ENCODE results near the gene CA10. TPM values are rescaled to one million over a fixed set of nuclear protein-coding genes. Genes with fewer than 3 reads are reported as not detected.

CA10 gene
- total and polyA plus RNA-seq, 4 experiments from 2014 or later, result 0.57 TPM; not detected in 3

- POLR2A ChIA-PET (ENCODE audit: partially characterized antibody), result no interaction called here
- Histone ChIP-seq H3K4me3 (ENCODE audit: low read length in 2 of 2) (no peak overlapping the region), H3K9me3 (ENCODE audit: control insufficient read depth in 1 of 2, low read length in 2 of 2) (no peaks in the 10 kb centered on the region), H3K4me1 (ENCODE audit: insufficient read depth, low read length) (no peaks in the 10 kb centered on the region), H3K27ac (ENCODE audit: low read depth, low read length) (no peak overlapping the region), H3K36me3 (ENCODE audit: insufficient read depth, low read length) (no peaks in the 10 kb centered on the region), H3K27me3 (ENCODE audit: insufficient read depth, low read length) (no peaks in the 10 kb centered on the region)
- Mint-ChIP-seq H3K27ac (no peak overlapping the region), H3K27me3 (peaks cover 0 to 5% of the 10 kb centered on the region in 2 donors), H3K4me1 (no peaks in the 10 kb centered on the region), H3K36me3 (no peaks in the 10 kb centered on the region), H3K4me3 (no peak overlapping the region), H3K9me3 (peaks cover 0 to 2% (median 0%) of the 10 kb centered on the region in 8 donors)
- CTCF ChIA-PET (ENCODE audit: partially characterized antibody), result no interaction called here
- intact Hi-C loops (cut with micrococcal nuclease), result no loop called here
- no peak for DNase-seq
Measured at GRCh38 chr17:51610155-51610554, 548.4 kb downstream of the CA10 start.

- H3K4me1 ChIP-seq (ENCODE audit: insufficient read depth, low read length), result no peaks in the 10 kb centered on the region
- Mint-ChIP-seq H3K4me1 (no peaks in the 10 kb centered on the region), H3K36me3 (no peaks in the 10 kb centered on the region), H3K4me3 (no peak overlapping the region), H3K9me3 (peaks cover 0 to 1% (median 0%) of the 10 kb centered on the region in 8 donors), H3K27me3 (peaks cover 0 to 4% of the 10 kb centered on the region in 2 donors), H3K27ac (no peak overlapping the region)
- H3K9me3 ChIP-seq (ENCODE audit: control insufficient read depth in 1 of 2, low read length in 2 of 2), result no peaks in the 10 kb centered on the region
- CTCF ChIA-PET (ENCODE audit: partially characterized antibody), result no interaction called here
- no peak for DNase-seq
- H3K36me3 ChIP-seq (ENCODE audit: insufficient read depth, low read length), result no peaks in the 10 kb centered on the region
- POLR2A ChIA-PET (ENCODE audit: partially characterized antibody), result no interaction called here
- no peak overlapping the region for H3K27ac ChIP-seq (ENCODE audit: low read depth, low read length)
- intact Hi-C loops (cut with micrococcal nuclease), result no loop called here
- no peaks in the 10 kb centered on the region for H3K27me3 ChIP-seq (ENCODE audit: insufficient read depth, low read length)
- no peak overlapping the region for H3K4me3 ChIP-seq (ENCODE audit: low read length in 2 of 2)
Measured at GRCh38 chr17:51608251-51608933, 550.1 kb downstream of the CA10 start.

- H3K27ac ChIP-seq (ENCODE audit: low read depth, low read length), result no peak overlapping the region
- Mint-ChIP-seq H3K4me1 (no peaks in the 10 kb centered on the region), H3K27ac (no peak overlapping the region), H3K4me3 (no peak overlapping the region), H3K27me3 (peaks cover 0 to 4% of the 10 kb centered on the region in 2 donors), H3K9me3 (peaks cover 0 to 1% (median 0%) of the 10 kb centered on the region in 8 donors), H3K36me3 (no peaks in the 10 kb centered on the region)
- no peaks in the 10 kb centered on the region for H3K4me1 ChIP-seq (ENCODE audit: insufficient read depth, low read length)
- H3K36me3 ChIP-seq (ENCODE audit: insufficient read depth, low read length), result no peaks in the 10 kb centered on the region
- no peaks in the 10 kb centered on the region for H3K27me3 ChIP-seq (ENCODE audit: insufficient read depth, low read length)
- intact Hi-C loops (cut with micrococcal nuclease), result no loop called here
- DNase-seq, result no peak
- H3K4me3 ChIP-seq (ENCODE audit: low read length in 2 of 2), result no peak overlapping the region
- ChIA-PET CTCF (ENCODE audit: partially characterized antibody) (no interaction called here), POLR2A (ENCODE audit: partially characterized antibody) (no interaction called here)
- H3K9me3 ChIP-seq (ENCODE audit: control insufficient read depth in 1 of 2, low read length in 2 of 2), result no peaks in the 10 kb centered on the region
Measured at GRCh38 chr17:51607512-51607911, 551.0 kb downstream of the CA10 start.

GRCh38 chr17:51604299-51605020 lies 554.1 kb downstream of the CA10 start:
- H3K9me3 Mint-ChIP-seq, result no peaks in the 10 kb centered on the region
- H3K27me3 ChIP-seq (ENCODE audit: insufficient read depth, low read length), result no peaks in the 10 kb centered on the region
- H3K36me3 ChIP-seq (ENCODE audit: insufficient read depth, low read length), result no peaks in the 10 kb centered on the region
- no peaks in the 10 kb centered on the region for H3K36me3 Mint-ChIP-seq
- H3K27me3 Mint-ChIP-seq, result peaks cover 2 to 4% of the 10 kb centered on the region in 2 donors
- no peaks in the 10 kb centered on the region for H3K4me1 ChIP-seq (ENCODE audit: insufficient read depth, low read length)
- H3K9me3 ChIP-seq (ENCODE audit: control insufficient read depth in 1 of 2, low read length in 2 of 2), result no peaks in the 10 kb centered on the region
- H3K4me1 Mint-ChIP-seq, result no peaks in the 10 kb centered on the region
- no peak overlapping the region for H3K4me3 ChIP-seq (ENCODE audit: low read length in 2 of 2)
- DNase-seq, result no peak
- ChIA-PET CTCF (ENCODE audit: partially characterized antibody) (no interaction called here), POLR2A (ENCODE audit: partially characterized antibody) (no interaction called here)
- intact Hi-C loops (cut with micrococcal nuclease), result no loop called here
- H3K27ac ChIP-seq (ENCODE audit: low read depth, low read length), result no peak overlapping the region
- no peak overlapping the region for H3K4me3 Mint-ChIP-seq
- no peak overlapping the region for H3K27ac Mint-ChIP-seq

- ChIA-PET POLR2A (ENCODE audit: partially characterized antibody) (no interaction called here), CTCF (ENCODE audit: partially characterized antibody) (no interaction called here)
- Mint-ChIP-seq H3K9me3 (no peaks in the 10 kb centered on the region), H3K4me1 (no peaks in the 10 kb centered on the region), H3K27ac (no peak overlapping the region), H3K27me3 (peaks cover 8 to 9% of the 10 kb centered on the region in 2 donors), H3K36me3 (no peaks in the 10 kb centered on the region), H3K4me3 (no peak overlapping the region)
- Histone ChIP-seq H3K4me3 (ENCODE audit: low read length in 2 of 2) (no peak overlapping the region), H3K27ac (ENCODE audit: low read depth, low read length) (no peak overlapping the region), H3K36me3 (ENCODE audit: insufficient read depth, low read length) (no peaks in the 10 kb centered on the region), H3K4me1 (ENCODE audit: insufficient read depth, low read length) (no peaks in the 10 kb centered on the region), H3K27me3 (ENCODE audit: insufficient read depth, low read length) (peaks cover 3% of the 10 kb centered on the region), H3K9me3 (ENCODE audit: control insufficient read depth in 1 of 2, low read length in 2 of 2) (no peaks in the 10 kb centered on the region)
- intact Hi-C loops (cut with micrococcal nuclease), result no loop called here
- DNase-seq, result no peak
Measured at GRCh38 chr17:51601622-51602261, 556.8 kb downstream of the CA10 start.

GRCh38 chr17:51598824-51599223 lies 559.7 kb downstream of the CA10 start:
- Mint-ChIP-seq H3K27ac (no peak overlapping the region), H3K27me3 (peaks cover 7 to 11% of the 10 kb centered on the region in 2 donors), H3K4me3 (no peak overlapping the region), H3K4me1 (no peaks in the 10 kb centered on the region), H3K36me3 (no peaks in the 10 kb centered on the region), H3K9me3 (no peaks in the 10 kb centered on the region)
- Histone ChIP-seq H3K9me3 (ENCODE audit: control insufficient read depth in 1 of 2, low read length in 2 of 2) (no peaks in the 10 kb centered on the region), H3K36me3 (ENCODE audit: insufficient read depth, low read length) (no peaks in the 10 kb centered on the region), H3K27me3 (ENCODE audit: insufficient read depth, low read length) (peaks cover 3% of the 10 kb centered on the region), H3K4me1 (ENCODE audit: insufficient read depth, low read length) (no peaks in the 10 kb centered on the region), H3K27ac (ENCODE audit: low read depth, low read length) (no peak overlapping the region), H3K4me3 (ENCODE audit: low read length in 2 of 2) (no peak overlapping the region)
- DNase-seq, result no peak
- intact Hi-C loops (cut with micrococcal nuclease), result no loop called here
- POLR2A ChIA-PET (ENCODE audit: partially characterized antibody), result no interaction called here
- CTCF ChIA-PET (ENCODE audit: partially characterized antibody), result no interaction called here

GRCh38 chr17:51597345-51597744 lies 561.2 kb downstream of the CA10 start:
- H3K27me3 Mint-ChIP-seq, result peaks cover 7 to 11% of the 10 kb centered on the region in 2 donors
- H3K27ac Mint-ChIP-seq, result no peak overlapping the region
- no peak overlapping the region for H3K4me3 ChIP-seq (ENCODE audit: low read length in 2 of 2)
- no peaks in the 10 kb centered on the region for H3K36me3 ChIP-seq (ENCODE audit: insufficient read depth, low read length)
- intact Hi-C loops (cut with micrococcal nuclease), result no loop called here
- peaks cover 3% of the 10 kb centered on the region for H3K27me3 ChIP-seq (ENCODE audit: insufficient read depth, low read length)
- H3K4me1 ChIP-seq (ENCODE audit: insufficient read depth, low read length), result no peaks in the 10 kb centered on the region
- CTCF ChIA-PET (ENCODE audit: partially characterized antibody), result no interaction called here
- H3K9me3 Mint-ChIP-seq, result no peaks in the 10 kb centered on the region
- no peaks in the 10 kb centered on the region for H3K4me1 Mint-ChIP-seq
- H3K27ac ChIP-seq (ENCODE audit: low read depth, low read length), result no peak overlapping the region
- H3K9me3 ChIP-seq (ENCODE audit: control insufficient read depth in 1 of 2, low read length in 2 of 2), result no peaks in the 10 kb centered on the region
- H3K36me3 Mint-ChIP-seq, result no peaks in the 10 kb centered on the region
- no peak for DNase-seq
- POLR2A ChIA-PET (ENCODE audit: partially characterized antibody), result no interaction called here
- H3K4me3 Mint-ChIP-seq, result no peak overlapping the region
